MCF 10A (cell line): ENCODE data around the gene LAMB1. TPM values are rescaled to one million over a fixed set of nuclear protein-coding genes. Genes with fewer than 3 reads are reported as not detected.

ENCODE experiments used
- BruUV-seq: library from RNA; stranded (reverse); fragments of 400-500 nt; replicated peaks from 2 replicates; lab custom pipeline; 2021; lab: Mats Ljungman, UMichigan
- CTCF ChIA-PET: fragments of 300-600 bp; sonication (Branson Sonifier 250); formaldehyde crosslinking; extraction: SDS; loops from one replicate; lab custom pipeline; 2021; ENCODE audit warnings: antibody characterized with exemption, inconsistent platforms; lab: Yijun Ruan, JAX
- POLR2A ChIA-PET: fragments of 300-600, 350-650 bp; sonication (Branson Sonifier 250); formaldehyde crosslinking; extraction: SDS; loops from one replicate; lab custom pipeline; 2020; ENCODE audit warnings: antibody characterized with exemption, inconsistent platforms; lab: Yijun Ruan, JAX
- DNase-seq: peaks from one replicate; pipeline ENCODE4 v3.0.0-alpha.2; 2018; ENCODE audit not compliant: unreplicated experiment
- H3K27ac Mint-ChIP-seq: one replicate; pipeline ENCODE4 v1.8.0; 2022; ENCODE audit warnings: mild to moderate bottlenecking, low read depth, mixed read lengths; ENCODE audit not compliant: unreplicated experiment
- H3K27me3 Mint-ChIP-seq: one replicate; pipeline ENCODE4 v1.8.0; 2022; ENCODE audit warnings: mixed read lengths; ENCODE audit not compliant: insufficient read depth, unreplicated experiment
- H3K36me3 Mint-ChIP-seq: one replicate; pipeline ENCODE4 v1.8.0; 2022; ENCODE audit warnings: mild to moderate bottlenecking, moderate library complexity, mixed read lengths; ENCODE audit not compliant: insufficient read depth, unreplicated experiment
- H3K4me1 Mint-ChIP-seq: one replicate; pipeline ENCODE4 v1.8.0; 2022; ENCODE audit warnings: mixed read lengths; ENCODE audit not compliant: insufficient read depth, unreplicated experiment
- H3K4me3 Mint-ChIP-seq: one replicate; pipeline ENCODE4 v1.8.0; 2022; ENCODE audit warnings: mild to moderate bottlenecking, moderate library complexity, mixed read lengths; ENCODE audit not compliant: unreplicated experiment
- H3K9me3 Mint-ChIP-seq: one replicate; pipeline ENCODE4 v1.8.0; 2022; ENCODE audit warnings: mixed read lengths; ENCODE audit not compliant: unreplicated experiment
- CTCF ChIP-seq: fragments of 200-600 bp; IDR thresholded peaks from one replicate; pipeline ENCODE4 v1.8.0; 2022; ENCODE audit warnings: antibody characterized with exemption, mild to moderate bottlenecking; ENCODE audit not compliant: unreplicated experiment
- intact Hi-C: fragments of 100-400 bp; cut with micrococcal nuclease; formaldehyde crosslinking; loops from 2 replicates; pipeline ENCODE4 v1.14.1; 2022
- total RNA-seq: library from RNA; stranded (reverse); gene quantifications from 2 replicates; pipeline ENCODE4 v1.2.3, GENCODE V29; 2022

LAMB1 gene
- total RNA-seq, 1 experiment from 2014 or later, result 275 TPM

DNA sequence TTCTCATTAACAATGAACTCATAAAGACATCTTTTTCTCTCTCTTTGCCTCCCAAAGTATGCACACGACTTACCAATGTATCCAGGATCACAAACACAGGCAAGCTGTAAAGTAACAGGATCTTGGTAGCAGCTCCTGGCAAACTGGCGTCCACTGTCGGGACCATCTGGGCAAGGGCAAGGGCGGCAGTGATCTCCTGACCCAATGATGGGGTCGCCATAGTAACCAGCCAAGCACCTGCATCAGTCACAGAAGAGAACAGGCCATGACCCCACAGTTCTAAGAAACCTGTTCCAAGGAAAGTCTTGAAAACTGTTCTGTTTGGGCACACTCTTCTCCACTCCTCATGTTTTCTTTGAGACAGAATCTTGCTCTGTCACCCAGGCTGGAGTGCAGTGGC lies 47.6 kb downstream of the LAMB1 start:
- BruUV-seq, result no TSS peak
- intact Hi-C loops, result no loop called here

DNA sequence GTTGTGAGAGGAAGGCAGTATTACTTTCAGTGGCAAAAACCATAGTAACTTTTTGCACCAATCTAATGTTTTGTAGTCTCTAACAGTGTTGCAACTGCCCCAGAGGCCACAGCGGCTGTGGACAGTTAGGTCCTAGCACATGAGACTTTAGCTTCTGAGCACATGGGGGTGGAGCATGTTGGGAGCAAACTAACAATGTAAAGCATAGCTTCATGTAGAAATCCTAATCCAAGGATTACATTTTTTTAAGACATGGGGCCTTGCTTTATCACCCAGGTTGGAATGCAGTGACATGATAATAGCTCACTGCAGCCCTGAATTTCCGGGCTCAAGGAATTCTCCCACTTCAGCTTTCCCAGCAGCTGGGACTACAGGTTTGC lies 49.0 kb downstream of the LAMB1 start:
- Mint-ChIP-seq H3K27ac (peak overlapping the region; percentile 35), H3K4me1 (peaks cover 32% of the 10 kb centered on the region), H3K9me3 (no peaks in the 10 kb centered on the region), H3K36me3 (no peaks in the 10 kb centered on the region), H3K27me3 (no peaks in the 10 kb centered on the region), H3K4me3 (no peak overlapping the region)
- BruUV-seq, result no TSS peak
- ChIA-PET POLR2A (interaction anchor here (1.0 to 13.0 kb wide), 4 partner anchors 16 to 45 kb away, joined by 3 to 337 read pairs (median 15); no protein-coding TSS in a partner anchor), CTCF (interaction anchor here (0.6 to 2.1 kb wide), 5 partner anchors 35 to 492 kb away, joined by 3 to 11 read pairs (median 3); no protein-coding TSS in a partner anchor)
- DNase-seq, result no peak
- no peak for TF ChIP-seq CTCF
- intact Hi-C loops, result no loop called here

More for the DNA sequence above, 47.6 kb downstream of the LAMB1 start:
- Mint-ChIP-seq H3K36me3 (no peaks in the 10 kb centered on the region), H3K4me3 (no peak overlapping the region), H3K9me3 (no peaks in the 10 kb centered on the region), H3K27ac (no peak overlapping the region), H3K4me1 (peaks cover 24% of the 10 kb centered on the region), H3K27me3 (no peaks in the 10 kb centered on the region)
- DNase-seq, result no peak
- TF ChIP-seq CTCF, result no peak
- ChIA-PET CTCF (interaction anchor here (2.1 kb wide), 1 partner anchor 190 kb away, joined by 11 read pairs; no protein-coding TSS in a partner anchor), POLR2A (interaction anchor here (0.8 to 13.0 kb wide), 6 partner anchors 9 to 108 kb away, joined by 3 to 337 read pairs (median 8); partner anchors contain the start of gene DLD)

- TF ChIP-seq CTCF, result no peak
- POLR2A ChIA-PET, result interaction anchor here (0.9 to 13.0 kb wide), 5 partner anchors 17 to 46 kb away, joined by 3 to 337 read pairs (median 4); no protein-coding TSS in a partner anchor
- CTCF ChIA-PET, result interaction anchor here (0.6 to 2.1 kb wide), 4 partner anchors 63 to 492 kb away, joined by 3 to 11 read pairs (median 4); no protein-coding TSS in a partner anchor
- H3K27ac Mint-ChIP-seq, result peak overlapping the region; percentile 35
- DNase-seq, result no peak
- no peak overlapping the region for H3K4me3 Mint-ChIP-seq
- no peaks in the 10 kb centered on the region for H3K27me3 Mint-ChIP-seq
- H3K36me3 Mint-ChIP-seq, result no peaks in the 10 kb centered on the region
- H3K4me1 Mint-ChIP-seq, result peaks cover 32% of the 10 kb centered on the region
- H3K9me3 Mint-ChIP-seq, result no peaks in the 10 kb centered on the region
- intact Hi-C loops, result no loop called here
- BruUV-seq, result no TSS peak
These were observed 49.6 kb downstream of the LAMB1 start for GRCh38 chr7:107953265-107953923.

GRCh38 chr7:107951896-107952295 lies 51.1 kb downstream of the LAMB1 start:
- DNase-seq, result no peak
- Mint-ChIP-seq H3K36me3 (no peaks in the 10 kb centered on the region), H3K9me3 (no peaks in the 10 kb centered on the region), H3K27me3 (no peaks in the 10 kb centered on the region), H3K4me1 (peaks cover 35% of the 10 kb centered on the region), H3K4me3 (no peak overlapping the region), H3K27ac (peak overlapping the region; percentile 70)
- TF ChIP-seq CTCF, result no peak
- intact Hi-C loops, result no loop called here
- ChIA-PET POLR2A (interaction anchor here (0.5 to 13.0 kb wide), 6 partner anchors 10 to 61 kb away, joined by 3 to 337 read pairs (median 8); partner anchors contain the start of gene LAMB1), CTCF (no interaction called here)
- BruUV-seq, result no TSS peak
